Activated CD4-positive, alpha-beta T cell treated with anti-CD3 and anti-CD28 coated beads, Interleukin-2, amount 10 ng/mL, durations not matched to agents 7 days and 5 days (primary cell): ENCODE measurements around the gene LZTR1. TPM values are rescaled to one million over a fixed set of nuclear protein-coding genes. Genes with fewer than 3 reads are reported as not detected.
A peak's percentile ranks its signal among the peaks of the same experiment; 100 is the strongest.

Experiments
- CTCF ChIA-PET: fragments of 350-600 bp; sonication (Branson Sonifier 250); formaldehyde crosslinking; loops from one replicate; lab custom pipeline; 2021; ENCODE audit warnings: antibody characterized with exemption; lab: Charles Lee
- POLR2A ChIA-PET: fragments of 350-600 bp; sonication (Branson Sonifier 250); formaldehyde crosslinking; loops from one replicate; lab custom pipeline; 2021; ENCODE audit warnings: antibody characterized with exemption; lab: Charles Lee
- DNase-seq: peaks from one replicate; pipeline ENCODE4 v3.0.0-alpha.2; 2020
- H3K27ac Mint-ChIP-seq: one replicate; pipeline ENCODE4 v1.8.0; 2021; ENCODE audit warnings: mild to moderate bottlenecking, moderate library complexity, mixed read lengths
- H3K27me3 Mint-ChIP-seq: one replicate; pipeline ENCODE4 v1.8.0; 2021; ENCODE audit warnings: mixed read lengths
- H3K36me3 Mint-ChIP-seq: one replicate; pipeline ENCODE4 v1.8.0; 2021; ENCODE audit warnings: low read depth, mixed read lengths
- H3K4me1 Mint-ChIP-seq: one replicate; pipeline ENCODE4 v1.8.0; 2021; ENCODE audit warnings: mixed read lengths
- H3K4me3 Mint-ChIP-seq: one replicate; pipeline ENCODE4 v1.8.0; 2021; ENCODE audit warnings: mild to moderate bottlenecking, moderate library complexity, mixed read lengths
- H3K9me3 Mint-ChIP-seq: one replicate; pipeline ENCODE4 v1.8.0; 2021; ENCODE audit warnings: mixed read lengths
- total RNA-seq, 2 experiments: library from RNA; stranded (reverse); gene quantifications; one replicate each; pipeline ENCODE4 v1.2.3, GENCODE V29; 2021

LZTR1 gene
- total RNA-seq, 2 experiments from 2014 or later = 62.0 to 66.4 TPM

- ChIA-PET POLR2A (no interaction called here), CTCF (interaction anchor here (0.6 kb wide), 1 partner anchor 123 kb away, joined by 4 read pairs; no protein-coding TSS in a partner anchor)
- Mint-ChIP-seq H3K36me3 (peaks cover 40% of the 10 kb centered on the region), H3K27me3 (no peaks in the 10 kb centered on the region), H3K4me1 (peaks cover 39% of the 10 kb centered on the region), H3K9me3 (no peaks in the 10 kb centered on the region), H3K4me3 (no peak overlapping the region), H3K27ac (no peak overlapping the region)
- no peak for DNase-seq
These were observed 38.8 kb upstream of the LZTR1 start for GRCh38 chr22:20943104-20943933.

DNA sequence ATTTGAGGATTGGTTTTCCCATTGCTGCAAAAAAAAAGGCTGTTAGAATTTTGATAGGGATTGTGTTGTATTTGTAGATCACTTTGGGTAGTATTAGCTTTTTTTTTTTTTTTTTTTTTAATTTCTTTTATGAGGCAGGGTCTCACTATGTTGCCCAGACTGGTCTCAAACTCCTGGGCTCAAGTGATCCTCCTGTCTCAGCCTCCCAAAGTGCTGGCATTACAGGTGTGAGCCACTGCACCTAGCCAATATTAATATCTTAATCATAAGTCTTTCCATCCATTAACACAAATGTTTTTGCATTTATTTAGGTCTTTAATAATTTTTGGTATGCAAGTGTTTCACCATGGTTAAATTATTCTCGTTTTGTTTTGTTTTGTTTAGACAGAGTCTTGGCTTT, 38.1 kb upstream of the LZTR1 start:
- POLR2A ChIA-PET = no interaction called here
- Mint-ChIP-seq H3K4me1 (peaks cover 40% of the 10 kb centered on the region), H3K4me3 (no peak overlapping the region), H3K27ac (no peak overlapping the region), H3K27me3 (no peaks in the 10 kb centered on the region), H3K36me3 (peaks cover 36% of the 10 kb centered on the region), H3K9me3 (no peaks in the 10 kb centered on the region)
- CTCF ChIA-PET = interaction anchor here (0.6 kb wide), 1 partner anchor 122 kb away, joined by 4 read pairs; no protein-coding TSS in a partner anchor
- DNase-seq = no peak

DNA sequence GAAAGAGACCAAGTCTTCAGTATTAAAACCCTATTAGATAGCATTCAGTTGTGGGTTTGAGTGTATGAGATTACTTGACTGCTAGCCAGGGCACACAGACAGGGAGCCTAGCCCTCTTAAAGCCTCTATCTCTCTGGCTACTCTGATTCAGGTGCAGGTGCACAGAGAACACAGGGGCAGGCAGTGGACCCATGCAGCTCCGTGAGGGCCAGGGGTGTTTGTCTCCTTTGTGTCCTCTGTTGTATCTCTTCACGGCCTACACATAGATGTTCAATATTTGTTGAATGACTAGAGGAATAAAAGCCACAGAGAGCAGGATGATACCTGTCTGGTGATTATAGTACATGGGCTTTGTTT, 36.5 kb upstream of the LZTR1 start:
- Mint-ChIP-seq H3K4me1 (peaks cover 46% of the 10 kb centered on the region), H3K4me3 (no peak overlapping the region), H3K36me3 (peaks cover 38% of the 10 kb centered on the region), H3K27ac (no peak overlapping the region), H3K9me3 (no peaks in the 10 kb centered on the region), H3K27me3 (no peaks in the 10 kb centered on the region)
- CTCF ChIA-PET = no interaction called here
- POLR2A ChIA-PET = no interaction called here
- no peak for DNase-seq

DNA sequence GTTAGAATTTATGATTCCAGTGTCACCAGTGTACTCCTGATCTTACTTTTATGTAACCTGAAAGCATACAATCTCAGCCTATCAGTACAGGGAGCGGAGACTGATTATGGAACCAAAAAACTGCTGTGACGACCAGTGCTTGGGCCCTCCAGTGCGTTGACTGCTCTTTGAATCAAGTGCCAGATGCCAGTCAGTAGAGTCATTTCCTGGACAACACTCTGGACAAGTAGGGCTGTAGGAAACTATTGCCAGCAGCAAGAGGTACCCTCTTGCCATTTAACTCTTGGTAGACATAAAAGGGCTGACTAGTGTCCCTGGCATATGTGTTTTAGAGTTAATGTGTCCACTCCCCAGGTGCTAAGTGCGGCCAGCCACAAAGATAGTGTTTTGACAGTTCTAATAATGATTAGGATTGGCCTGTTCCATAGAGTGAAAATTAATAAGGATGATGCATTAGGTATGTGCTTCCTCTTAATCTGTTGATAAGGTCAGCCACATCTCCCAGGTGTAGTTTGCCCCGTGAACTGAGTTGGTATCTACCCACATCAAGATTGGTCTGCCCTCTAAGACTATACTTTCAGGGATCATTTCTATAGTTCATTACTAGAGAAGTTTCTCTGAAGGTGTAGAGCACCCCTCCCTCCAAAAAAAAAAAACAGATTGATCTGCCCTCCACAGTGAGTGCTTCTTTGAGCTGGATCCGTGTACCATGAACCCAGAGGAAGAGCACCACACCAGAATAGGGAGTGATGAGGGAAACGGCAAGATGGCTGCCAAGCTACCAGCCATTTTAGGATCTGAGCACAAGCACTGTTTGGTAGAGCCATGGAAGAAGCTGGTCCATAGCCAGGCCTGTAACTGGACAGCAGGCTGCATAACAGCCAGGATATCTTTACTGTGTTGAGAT, 35.8 kb upstream of the LZTR1 start:
- Mint-ChIP-seq H3K9me3 (no peaks in the 10 kb centered on the region), H3K4me1 (peaks cover 41% of the 10 kb centered on the region), H3K27ac (peak overlapping the region; percentile 77), H3K36me3 (peaks cover 35% of the 10 kb centered on the region), H3K27me3 (no peaks in the 10 kb centered on the region), H3K4me3 (no peak overlapping the region)
- POLR2A ChIA-PET = no interaction called here
- no peak for DNase-seq
- CTCF ChIA-PET = interaction anchor here (0.8 to 1.0 kb wide), 2 partner anchors 10 kb away, joined by 3 to 4 read pairs; no protein-coding TSS in a partner anchor

- Mint-ChIP-seq H3K4me1 (peaks cover 41% of the 10 kb centered on the region), H3K9me3 (no peaks in the 10 kb centered on the region), H3K4me3 (no peak overlapping the region), H3K27me3 (no peaks in the 10 kb centered on the region), H3K27ac (no peak overlapping the region), H3K36me3 (peaks cover 38% of the 10 kb centered on the region)
- no peak for DNase-seq
- CTCF ChIA-PET = interaction anchor here (0.8 to 1.0 kb wide), 2 partner anchors 9 to 10 kb away, joined by 3 to 4 read pairs; no protein-coding TSS in a partner anchor
- POLR2A ChIA-PET = no interaction called here
These were observed 35.1 kb upstream of the LZTR1 start for GRCh38 chr22:20946991-20947390.

- Mint-ChIP-seq H3K9me3 (no peaks in the 10 kb centered on the region), H3K4me1 (peaks cover 38% of the 10 kb centered on the region), H3K36me3 (peaks cover 40% of the 10 kb centered on the region)
These were observed 33.6 kb upstream of the LZTR1 start for GRCh38 chr22:20948450-20948849.

GRCh38 chr22:20948989-20949388, 33.1 kb upstream of the LZTR1 start:
- ChIA-PET CTCF (interaction anchor here (0.6 to 1.0 kb wide), 3 partner anchors 11 to 36 kb away, joined by 3 to 6 read pairs (median 3); no protein-coding TSS in a partner anchor), POLR2A (no interaction called here)
- H3K36me3 Mint-ChIP-seq = peaks cover 43% of the 10 kb centered on the region
- H3K27ac Mint-ChIP-seq = no peak overlapping the region
- H3K4me1 Mint-ChIP-seq = peaks cover 33% of the 10 kb centered on the region
- H3K9me3 Mint-ChIP-seq = no peaks in the 10 kb centered on the region
- DNase-seq = no peak
- no peak overlapping the region for H3K4me3 Mint-ChIP-seq
- no peaks in the 10 kb centered on the region for H3K27me3 Mint-ChIP-seq

More at GRCh38 chr22:20948450-20948849, 33.6 kb upstream of the LZTR1 start:
- Mint-ChIP-seq H3K4me3 (no peak overlapping the region), H3K27me3 (no peaks in the 10 kb centered on the region), H3K27ac (no peak overlapping the region)
- no peak for DNase-seq
- ChIA-PET CTCF (interaction anchor here (0.5 to 1.0 kb wide), 4 partner anchors 9 to 133 kb away, joined by 3 to 5 read pairs (median 3); no protein-coding TSS in a partner anchor), POLR2A (no interaction called here)

GRCh38 chr22:20949698-20950183, 32.4 kb upstream of the LZTR1 start:
- CTCF ChIA-PET = interaction anchor here (0.9 kb wide), 1 partner anchor 12 kb away, joined by 3 read pairs; no protein-coding TSS in a partner anchor
- Mint-ChIP-seq H3K4me3 (no peak overlapping the region), H3K9me3 (no peaks in the 10 kb centered on the region), H3K36me3 (peaks cover 45% of the 10 kb centered on the region), H3K27me3 (no peaks in the 10 kb centered on the region), H3K27ac (peak overlapping the region; percentile 37), H3K4me1 (peaks cover 33% of the 10 kb centered on the region)
- DNase-seq = no peak
- POLR2A ChIA-PET = no interaction called here

DNA sequence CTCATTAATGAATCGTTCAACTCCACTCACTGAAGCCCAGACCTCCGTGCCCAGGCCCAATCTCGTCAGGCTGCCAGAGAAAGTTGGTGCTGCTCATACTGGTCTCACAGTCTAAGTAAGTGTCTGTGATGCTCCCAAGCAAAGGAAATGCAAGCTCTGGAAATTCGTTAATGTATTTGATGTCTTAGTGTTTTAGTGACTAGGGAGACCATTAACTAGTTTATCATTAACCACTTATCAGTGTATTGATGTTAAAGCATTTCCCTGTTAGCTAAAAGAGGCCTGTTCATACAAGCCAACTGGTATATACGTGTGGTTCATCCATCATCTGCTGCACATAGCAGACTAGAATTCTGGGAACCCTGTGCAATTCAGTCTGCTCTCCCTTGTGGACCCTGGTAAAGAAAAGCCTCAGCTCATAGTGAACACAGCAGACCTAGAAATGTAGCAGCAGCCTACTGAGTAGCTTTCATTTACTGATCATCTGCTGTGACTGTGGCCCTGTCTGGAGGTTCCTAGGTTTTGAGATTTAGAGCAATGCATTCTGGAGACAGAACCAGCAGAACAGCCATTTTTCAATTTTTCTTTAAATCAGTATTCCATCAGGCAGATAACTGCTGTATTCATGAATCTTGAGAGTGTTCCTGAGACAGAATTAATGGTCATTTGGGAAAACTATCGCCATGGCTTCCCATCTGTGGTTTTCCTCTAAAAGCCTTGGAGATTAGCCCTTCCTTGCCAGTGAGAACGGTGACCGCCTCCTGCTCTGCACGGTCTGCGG, 30.8 kb upstream of the LZTR1 start:
- POLR2A ChIA-PET = no interaction called here
- H3K36me3 Mint-ChIP-seq = peaks cover 42% of the 10 kb centered on the region
- H3K27me3 Mint-ChIP-seq = peaks cover 3% of the 10 kb centered on the region
- H3K4me1 Mint-ChIP-seq = peaks cover 30% of the 10 kb centered on the region
- no peak overlapping the region for H3K4me3 Mint-ChIP-seq
- H3K27ac Mint-ChIP-seq = no peak overlapping the region
- H3K9me3 Mint-ChIP-seq = no peaks in the 10 kb centered on the region
- CTCF ChIA-PET = interaction anchor here (1.2 kb wide), 1 partner anchor 32 kb away, joined by 3 read pairs; no protein-coding TSS in a partner anchor
- DNase-seq = no peak

- ChIA-PET CTCF (interaction anchor here (1.0 kb wide), 1 partner anchor 18 kb away, joined by 3 read pairs; no protein-coding TSS in a partner anchor), POLR2A (no interaction called here)
- DNase-seq = no peak
- H3K4me3 Mint-ChIP-seq = no peak overlapping the region
- peaks cover 39% of the 10 kb centered on the region for H3K36me3 Mint-ChIP-seq
- H3K4me1 Mint-ChIP-seq = peaks cover 26% of the 10 kb centered on the region
- H3K9me3 Mint-ChIP-seq = no peaks in the 10 kb centered on the region
- peaks cover 9% of the 10 kb centered on the region for H3K27me3 Mint-ChIP-seq
- no peak overlapping the region for H3K27ac Mint-ChIP-seq
These were observed 30.1 kb upstream of the LZTR1 start for GRCh38 chr22:20951932-20952380.

DNA sequence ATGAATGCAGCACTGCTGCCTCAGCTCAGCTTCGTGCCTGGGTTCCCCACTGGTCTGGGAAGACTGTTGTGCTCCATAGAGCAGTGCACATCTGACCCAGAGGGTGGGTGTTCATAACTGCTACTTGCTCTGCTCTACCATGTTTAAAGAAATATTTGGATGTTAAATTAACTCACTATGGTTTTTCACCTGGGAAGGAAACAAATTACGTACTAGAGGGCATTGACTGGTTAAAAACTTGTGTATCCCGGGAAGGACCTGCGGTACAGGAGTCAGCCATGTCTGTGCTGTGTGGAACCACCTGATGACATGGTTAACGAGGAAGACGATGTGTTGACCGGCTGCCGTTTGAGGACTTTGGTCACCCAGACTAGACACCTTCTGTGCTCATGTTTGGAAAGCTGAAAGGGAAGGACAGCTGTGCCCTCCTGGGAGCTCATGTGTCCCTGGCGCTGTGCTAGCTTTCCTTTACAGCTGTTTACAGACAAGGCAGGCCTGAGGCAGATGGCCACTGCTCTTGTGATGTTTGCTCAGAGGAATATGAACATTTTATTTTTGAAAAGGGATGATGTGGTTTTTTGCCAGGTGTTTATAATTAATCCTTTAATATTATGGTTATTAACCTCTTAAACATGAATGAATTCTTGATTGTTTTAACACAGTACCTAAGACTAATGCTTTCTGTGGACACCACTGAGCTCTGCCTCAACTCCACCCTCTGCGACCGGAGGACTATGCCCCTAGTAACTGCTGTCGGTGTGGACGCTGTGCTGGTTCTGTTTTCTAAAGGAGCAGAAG, 29.4 kb upstream of the LZTR1 start:
- peaks cover 39% of the 10 kb centered on the region for H3K36me3 Mint-ChIP-seq
- no peaks in the 10 kb centered on the region for H3K9me3 Mint-ChIP-seq
- H3K4me1 Mint-ChIP-seq = peaks cover 30% of the 10 kb centered on the region
- peak overlapping the region; percentile 0 for H3K27ac Mint-ChIP-seq
- no peak overlapping the region for H3K4me3 Mint-ChIP-seq
- POLR2A ChIA-PET = no interaction called here
- no peak for DNase-seq
- CTCF ChIA-PET = interaction anchor here (1.0 to 1.4 kb wide), 2 partner anchors 19 to 50 kb away, joined by 3 read pairs; partner anchors contain the start of gene THAP7
- peaks cover 13% of the 10 kb centered on the region for H3K27me3 Mint-ChIP-seq
